ENCODE data around the gene MEF2C. TPM values are rescaled to one million over a fixed set of nuclear protein-coding genes. Genes with fewer than 3 reads are reported as not detected.

Gene MEF2C
- total and polyA plus RNA-seq, 4 donors = 2.8 to 15.9 (median 10.1) TPM

GRCh38 chr5:88669371-88670050, 213.5 kb downstream of the MEF2C start:
- 64% methylated on average over 3 of the region's 3 CpGs for WGBS

GRCh38 chr5:88667496-88668201, 215.3 kb downstream of the MEF2C start:
- no peak for TF ChIP-seq CTCF (IDR thresholded peaks at IDR 0.05; ENCODE audit: low read depth, low read length, missing input control)
- no peak for TF ChIP-seq REST (IDR thresholded peaks at IDR 0.05)
- TF ChIP-seq RAD21 (IDR thresholded peaks at IDR 0.05) = no peak
- no peak for TF ChIP-seq YY1 (IDR thresholded peaks at IDR 0.05)
- no peak for TF ChIP-seq JUND (IDR thresholded peaks at IDR 0.05)
- TF ChIP-seq SP1 (IDR thresholded peaks at IDR 0.05) = no peak
- no peak for TF ChIP-seq NR2F2 (IDR thresholded peaks at IDR 0.05)
- H3K9ac ChIP-seq (ENCODE audit: low read depth in 1 of 2, low read length in 2 of 2) = no peak overlapping the region
- H3K36me3 ChIP-seq (ENCODE audit: control insufficient read depth in 4 of 4, insufficient read depth in 3 of 4, low read depth in 1 of 4, low read length in 3 of 4) = no peaks in the 10 kb centered on the region
- H3K27me3 ChIP-seq (ENCODE audit: control insufficient read depth in 4 of 4, insufficient read depth in 4 of 4, low read length in 3 of 4) = peaks cover 8 to 51% (median 29%) of the 10 kb centered on the region in 4 donors
- no peak overlapping the region for H3K27ac ChIP-seq (ENCODE audit: low read depth in 1 of 2, low read length in 2 of 2)
- H3K4me3 ChIP-seq (ENCODE audit: low read depth in 1 of 3, low read length in 3 of 3) = no peak overlapping the region
- WGBS = 13% methylated on average over 23 of the region's 23 CpGs
- no peak for DNase-seq (ENCODE audit: low spot score)
- peaks cover 0 to 2% (median 0%) of the 10 kb centered on the region in 4 donors for H3K9me3 ChIP-seq (ENCODE audit: control insufficient read depth in 4 of 4, low read length in 3 of 4)
- H3K4me1 ChIP-seq (ENCODE audit: control insufficient read depth in 4 of 4, insufficient read depth in 4 of 4, low read length in 3 of 4) = peaks cover under 1 to 10% (median 4%) of the 10 kb centered on the region in 4 donors

More at GRCh38 chr5:88669371-88670050, 213.5 kb downstream of the MEF2C start:
- no peak overlapping the region for H3K27ac ChIP-seq (ENCODE audit: low read depth in 1 of 2, low read length in 2 of 2)
- H3K9me3 ChIP-seq (ENCODE audit: control insufficient read depth in 4 of 4, low read length in 3 of 4) = peaks cover 0 to 2% (median 0%) of the 10 kb centered on the region in 4 donors
- no peak for DNase-seq (ENCODE audit: low spot score)
- peaks cover 3 to 51% (median 27%) of the 10 kb centered on the region in 4 donors for H3K27me3 ChIP-seq (ENCODE audit: control insufficient read depth in 4 of 4, insufficient read depth in 4 of 4, low read length in 3 of 4)
- no peak for TF ChIP-seq YY1 (IDR thresholded peaks at IDR 0.05)
- no peak for TF ChIP-seq GABPA (IDR thresholded peaks at IDR 0.05 in 1 of 2, conservative IDR thresholded peaks at IDR 0.05 in 1 of 2)
- no peak for TF ChIP-seq HNF4G (IDR thresholded peaks at IDR 0.05)
- TF ChIP-seq FOXA2 (IDR thresholded peaks at IDR 0.05) = no peak
- no peak for TF ChIP-seq FOXA1 (IDR thresholded peaks at IDR 0.05)
- no peak for TF ChIP-seq TAF1 (conservative IDR thresholded peaks at IDR 0.05)
- no peak for TF ChIP-seq ZBTB33 (IDR thresholded peaks at IDR 0.05)
- no peak for TF ChIP-seq REST (IDR thresholded peaks at IDR 0.05)
- no peak for TF ChIP-seq HNF4A (conservative IDR thresholded peaks at IDR 0.05)
- no peak overlapping the region for H3K4me3 ChIP-seq (ENCODE audit: low read depth in 1 of 3, low read length in 3 of 3)
- H3K36me3 ChIP-seq (ENCODE audit: control insufficient read depth in 4 of 4, insufficient read depth in 3 of 4, low read depth in 1 of 4, low read length in 3 of 4) = no peaks in the 10 kb centered on the region
- no peak overlapping the region for H3K9ac ChIP-seq (ENCODE audit: low read depth in 1 of 2, low read length in 2 of 2)
- H3K4me1 ChIP-seq (ENCODE audit: control insufficient read depth in 4 of 4, insufficient read depth in 4 of 4, low read length in 3 of 4) = peaks cover 6 to 14% (median 10%) of the 10 kb centered on the region in 4 donors
